Activated naive CD8-positive, alpha-beta T cell (primary cell): ENCODE results near the gene PDCD1.

ENCODE experiments used
- H3K27ac Mint-ChIP-seq: one replicate; pipeline ENCODE4 v1.8.0; 2021; ENCODE audit warnings: mixed read lengths
- H3K27me3 Mint-ChIP-seq: one replicate; pipeline ENCODE4 v1.8.0; 2021; ENCODE audit warnings: mixed read lengths
- H3K36me3 Mint-ChIP-seq: one replicate; pipeline ENCODE4 v1.8.0; 2021; ENCODE audit warnings: mixed read lengths
- H3K4me1 Mint-ChIP-seq: one replicate; pipeline ENCODE4 v1.8.0; 2021; ENCODE audit warnings: low read depth, mixed read lengths
- H3K4me3 Mint-ChIP-seq: one replicate; pipeline ENCODE4 v1.8.0; 2021; ENCODE audit warnings: mild to moderate bottlenecking, mixed read lengths
- H3K9me3 Mint-ChIP-seq: one replicate; pipeline ENCODE4 v1.8.0; 2021; ENCODE audit warnings: low read depth, mixed read lengths

The PDCD1 gene

GRCh38 chr2:241857572-241858121, 1.0 kb downstream of the PDCD1 start:
- H3K9me3 Mint-ChIP-seq, result no peaks in the 10 kb centered on the region
- peak overlapping the region; percentile 80 for H3K4me3 Mint-ChIP-seq
- H3K36me3 Mint-ChIP-seq, result peaks cover 2% of the 10 kb centered on the region
- H3K4me1 Mint-ChIP-seq, result peaks cover 23% of the 10 kb centered on the region
- H3K27ac Mint-ChIP-seq, result peak overlapping the region; percentile 54
- H3K27me3 Mint-ChIP-seq, result no peaks in the 10 kb centered on the region

- no peak overlapping the region for H3K27ac Mint-ChIP-seq
- peaks cover 22% of the 10 kb centered on the region for H3K4me1 Mint-ChIP-seq
Measured at GRCh38 chr2:241857041-241857541, 1.6 kb downstream of the PDCD1 start.

DNA sequence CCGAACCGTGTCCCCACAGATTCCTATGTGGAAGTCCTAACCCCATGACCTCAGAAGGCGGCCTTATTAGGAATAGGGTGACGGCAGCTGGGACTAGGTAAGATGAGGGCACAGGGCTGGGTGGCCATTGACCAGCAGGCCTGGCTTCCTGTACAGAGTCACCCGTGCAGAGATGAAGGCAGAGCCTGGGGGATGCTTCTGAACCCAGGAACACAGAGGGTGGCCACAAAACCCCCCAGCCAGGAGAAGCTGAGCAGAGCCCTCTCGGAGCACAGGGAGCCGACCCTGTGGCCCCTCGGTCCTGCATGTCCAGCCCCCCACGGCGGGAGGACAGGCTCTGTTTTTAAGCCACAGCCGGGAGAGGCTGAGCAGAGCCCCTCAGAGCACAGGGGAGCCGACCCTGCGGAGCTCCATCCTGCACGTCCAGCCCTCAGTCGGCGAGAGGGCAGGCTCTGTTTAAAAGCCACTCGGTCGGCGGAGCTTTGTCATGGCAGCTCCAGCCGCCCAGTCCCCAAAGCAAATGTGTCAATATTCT, 2.7 kb downstream of the PDCD1 start:
- Mint-ChIP-seq H3K4me1 (peaks cover 13% of the 10 kb centered on the region), H3K4me3 (no peak overlapping the region)

More at GRCh38 chr2:241857041-241857541, 1.6 kb downstream of the PDCD1 start:
- H3K9me3 Mint-ChIP-seq, result no peaks in the 10 kb centered on the region
- peak overlapping the region; percentile 65 for H3K4me3 Mint-ChIP-seq
- no peaks in the 10 kb centered on the region for H3K27me3 Mint-ChIP-seq
- H3K36me3 Mint-ChIP-seq, result peaks cover 2% of the 10 kb centered on the region

DNA sequence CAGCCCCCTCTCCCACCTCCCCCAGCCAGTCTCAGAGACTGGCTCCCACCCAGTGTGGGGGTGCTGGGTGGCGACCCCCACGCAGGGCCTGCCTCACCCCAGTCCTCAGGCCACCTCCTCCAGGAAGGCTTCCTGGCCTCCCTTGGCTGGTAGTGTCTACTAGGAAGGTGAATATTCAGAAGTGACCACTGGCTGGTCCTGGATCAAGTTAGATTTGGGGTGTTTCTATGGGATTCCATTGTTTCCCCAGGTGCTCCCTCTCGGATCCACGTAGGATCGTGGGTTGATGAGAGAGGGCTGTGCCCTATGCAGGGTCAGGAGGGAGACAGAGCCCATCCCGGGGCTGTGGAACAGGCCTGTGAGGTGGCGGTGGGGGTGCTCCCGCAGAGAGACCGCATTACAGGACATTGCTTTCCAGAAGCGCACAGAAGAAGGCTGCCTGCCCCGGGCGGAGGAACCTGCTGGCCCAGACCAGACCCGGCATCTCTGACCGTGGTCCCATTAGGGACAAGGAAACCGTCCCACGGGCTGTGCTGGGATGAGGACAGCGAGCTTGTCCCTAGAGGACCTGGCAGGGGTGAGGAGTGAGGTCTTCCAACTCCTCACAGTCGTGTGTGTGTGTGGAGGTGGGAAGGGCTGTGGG, 3.3 kb downstream of the PDCD1 start:
- no peak overlapping the region for H3K27ac Mint-ChIP-seq
- no peaks in the 10 kb centered on the region for H3K27me3 Mint-ChIP-seq
- H3K36me3 Mint-ChIP-seq, result no peaks in the 10 kb centered on the region
- H3K9me3 Mint-ChIP-seq, result no peaks in the 10 kb centered on the region
- H3K4me3 Mint-ChIP-seq, result no peak overlapping the region
- H3K4me1 Mint-ChIP-seq, result peaks cover 10% of the 10 kb centered on the region

More for the DNA sequence above, 2.7 kb downstream of the PDCD1 start:
- no peaks in the 10 kb centered on the region for H3K27me3 Mint-ChIP-seq
- H3K27ac Mint-ChIP-seq, result no peak overlapping the region
- no peaks in the 10 kb centered on the region for H3K9me3 Mint-ChIP-seq
- no peaks in the 10 kb centered on the region for H3K36me3 Mint-ChIP-seq

DNA sequence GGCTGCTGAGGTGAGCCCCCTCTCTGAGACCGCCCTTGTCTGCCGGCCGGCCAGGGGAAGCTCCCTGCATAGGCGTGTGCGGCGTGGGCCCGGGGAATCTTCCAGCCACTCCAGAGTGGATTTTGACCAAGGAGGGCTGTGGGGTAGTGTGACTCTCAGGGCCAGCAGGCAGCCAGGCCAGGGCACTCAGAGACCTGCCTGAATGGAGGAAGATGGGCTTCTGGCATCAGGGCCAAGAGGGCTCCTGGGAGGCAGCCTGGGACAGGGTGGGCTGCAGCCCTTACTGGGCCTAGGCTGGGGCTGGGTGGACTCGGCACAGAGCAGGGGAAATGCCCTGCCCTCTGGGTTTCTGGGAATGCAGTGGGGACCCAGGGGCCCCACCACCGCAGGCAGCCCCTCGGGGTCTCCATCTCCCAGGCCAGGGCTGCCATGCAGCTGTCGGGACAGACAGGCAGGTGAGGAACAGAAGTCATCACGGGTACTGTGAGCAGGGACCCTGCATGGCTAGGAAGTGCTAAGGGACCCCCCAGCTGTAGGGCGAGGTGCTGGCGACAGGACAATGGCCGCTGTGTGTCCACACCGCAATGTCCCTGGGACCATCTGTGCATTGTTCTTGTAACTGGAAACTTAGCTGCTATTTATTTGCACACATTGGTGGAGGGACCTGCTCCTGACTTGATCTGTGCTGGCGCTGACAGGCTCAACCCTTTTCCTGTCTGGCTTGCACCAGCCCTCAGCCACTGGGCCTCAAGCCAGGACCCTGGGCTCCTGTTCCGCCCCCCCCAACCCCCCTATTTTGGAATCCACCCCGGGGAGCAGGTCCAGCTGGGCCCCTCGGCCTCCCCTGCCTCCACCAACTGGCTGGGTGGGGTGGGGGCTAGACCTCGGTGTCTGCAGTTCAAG, 4.1 kb downstream of the PDCD1 start:
- peaks cover 7% of the 10 kb centered on the region for H3K4me1 Mint-ChIP-seq
- no peak overlapping the region for H3K4me3 Mint-ChIP-seq
- no peaks in the 10 kb centered on the region for H3K9me3 Mint-ChIP-seq
- no peaks in the 10 kb centered on the region for H3K27me3 Mint-ChIP-seq
- H3K36me3 Mint-ChIP-seq, result no peaks in the 10 kb centered on the region
- H3K27ac Mint-ChIP-seq, result no peak overlapping the region

DNA sequence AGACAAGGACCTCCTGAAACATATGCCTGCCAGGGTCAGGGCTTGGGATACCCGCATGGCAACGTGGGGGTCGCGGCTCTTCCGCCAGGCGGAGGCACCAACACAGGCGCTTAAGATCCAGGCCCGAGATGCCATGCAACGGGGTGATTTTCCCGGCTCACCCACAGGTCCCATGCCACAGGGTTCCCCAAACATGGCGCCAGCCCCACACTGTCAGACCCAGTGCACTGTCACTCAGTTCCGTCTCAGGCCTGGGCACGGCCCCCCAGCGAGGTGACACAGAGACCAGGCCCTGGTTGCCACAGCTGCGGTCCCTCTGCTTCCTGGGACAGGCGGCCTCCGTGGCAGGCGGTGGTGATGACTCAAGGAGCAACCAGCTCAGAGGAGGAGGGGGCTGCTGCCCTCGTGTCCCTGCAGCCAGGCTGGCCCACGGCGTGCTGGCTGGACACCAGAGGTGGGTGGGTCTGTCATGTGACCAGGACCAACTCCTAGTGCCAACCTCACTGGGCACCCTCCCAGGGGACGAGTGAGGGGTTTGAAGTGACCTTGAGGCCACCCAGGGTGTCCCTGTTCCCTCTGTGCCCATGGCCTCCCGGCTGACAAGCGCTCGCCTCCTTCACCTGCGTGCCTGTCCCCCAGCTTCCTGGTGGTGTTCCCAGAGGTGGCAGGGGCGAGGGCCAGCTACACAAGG, 4.9 kb downstream of the PDCD1 start:
- Mint-ChIP-seq H3K9me3 (no peaks in the 10 kb centered on the region), H3K4me3 (no peak overlapping the region), H3K4me1 (peaks cover 4% of the 10 kb centered on the region), H3K36me3 (no peaks in the 10 kb centered on the region), H3K27ac (no peak overlapping the region), H3K27me3 (no peaks in the 10 kb centered on the region)

DNA sequence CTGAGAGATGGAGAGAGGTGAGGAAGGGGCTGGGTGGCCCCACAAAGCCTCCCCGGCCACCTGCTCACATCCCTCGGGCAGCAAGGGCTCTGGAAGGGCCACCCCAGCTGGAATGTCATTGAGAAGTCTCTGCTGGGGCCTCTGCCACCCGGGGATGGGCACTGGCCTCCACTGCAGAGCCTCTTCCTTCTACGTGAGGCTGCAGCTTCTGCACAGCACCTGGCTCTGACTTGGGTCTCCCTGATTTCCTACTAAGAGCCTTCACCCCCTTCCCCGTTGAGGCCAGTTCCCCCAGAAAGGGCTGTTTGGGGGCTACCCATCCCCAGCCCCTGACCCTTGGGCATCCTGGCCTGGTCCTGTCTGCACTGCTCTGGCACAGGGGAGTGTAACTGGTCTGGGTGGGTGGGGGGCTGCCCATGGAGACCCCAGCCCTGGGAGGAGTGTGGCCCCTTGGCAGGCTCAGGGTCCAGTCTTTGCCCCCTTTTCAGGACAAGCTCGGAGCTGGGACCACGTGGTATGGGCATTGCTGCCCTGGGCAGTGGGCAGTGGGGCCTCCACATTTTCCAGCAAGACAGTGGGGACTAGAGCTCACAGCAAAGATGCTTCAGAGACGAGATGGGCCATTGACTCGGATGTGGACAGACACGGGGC, 5.6 kb downstream of the PDCD1 start:
- H3K27me3 Mint-ChIP-seq, result no peaks in the 10 kb centered on the region
- H3K27ac Mint-ChIP-seq, result no peak overlapping the region
- H3K4me3 Mint-ChIP-seq, result no peak overlapping the region
- H3K36me3 Mint-ChIP-seq, result no peaks in the 10 kb centered on the region
- peaks cover 2% of the 10 kb centered on the region for H3K4me1 Mint-ChIP-seq
- no peaks in the 10 kb centered on the region for H3K9me3 Mint-ChIP-seq

- Mint-ChIP-seq H3K4me1 (no peaks in the 10 kb centered on the region), H3K27me3 (no peaks in the 10 kb centered on the region), H3K9me3 (no peaks in the 10 kb centered on the region), H3K27ac (no peak overlapping the region), H3K36me3 (no peaks in the 10 kb centered on the region), H3K4me3 (no peak overlapping the region)
Measured at GRCh38 chr2:241852116-241852980, 6.3 kb downstream of the PDCD1 start.

GRCh38 chr2:241851325-241852115, 7.2 kb downstream of the PDCD1 start:
- Mint-ChIP-seq H3K4me1 (peaks cover 1% of the 10 kb centered on the region), H3K27ac (no peak overlapping the region), H3K4me3 (no peak overlapping the region), H3K9me3 (no peaks in the 10 kb centered on the region), H3K36me3 (no peaks in the 10 kb centered on the region), H3K27me3 (peaks cover under 1% of the 10 kb centered on the region)

GRCh38 chr2:241850544-241851324, 8.0 kb downstream of the PDCD1 start:
- H3K4me1 Mint-ChIP-seq, result peaks cover 8% of the 10 kb centered on the region
- no peak overlapping the region for H3K4me3 Mint-ChIP-seq
- no peak overlapping the region for H3K27ac Mint-ChIP-seq
- no peaks in the 10 kb centered on the region for H3K36me3 Mint-ChIP-seq
- no peaks in the 10 kb centered on the region for H3K9me3 Mint-ChIP-seq
- H3K27me3 Mint-ChIP-seq, result peaks cover 3% of the 10 kb centered on the region

GRCh38 chr2:241849616-241850543, 8.8 kb downstream of the PDCD1 start:
- no peak overlapping the region for H3K4me3 Mint-ChIP-seq
- H3K27ac Mint-ChIP-seq, result no peak overlapping the region
- H3K36me3 Mint-ChIP-seq, result no peaks in the 10 kb centered on the region
- H3K27me3 Mint-ChIP-seq, result peaks cover 3% of the 10 kb centered on the region
- H3K9me3 Mint-ChIP-seq, result no peaks in the 10 kb centered on the region
- H3K4me1 Mint-ChIP-seq, result peaks cover 15% of the 10 kb centered on the region
